GM12878 (cell line): ENCODE data around the gene TMIGD3. TPM values are rescaled to one million over a fixed set of nuclear protein-coding genes. Genes with fewer than 3 reads are reported as not detected.

Source experiments
- EED ChIP-seq: sonication (generic); IDR thresholded peaks from 2 replicates; pipeline ENCODE4 v1.6.1; 2016; ENCODE audit warnings: antibody characterized with exemption, low read depth
- ETV6 ChIP-seq, 2 experiments: fragments of 450-650 bp in 1 of 2; IDR thresholded peaks in 1 of 2; conservative IDR thresholded peaks in 1 of 2; 2 replicates each; pipeline ENCODE4 v1.6.1; 2014; ENCODE audit warnings: antibody characterized with exemption in 1 of 2, borderline replicate concordance in 1 of 2, low read depth in 1 of 2, mild to moderate bottlenecking in 1 of 2, moderate library complexity in 1 of 2
- HDAC2 ChIP-seq: fragments of 200-600 bp; sonication (generic); IDR thresholded peaks from 2 replicates; pipeline ENCODE4 v1.6.1; 2017
- HSF1 ChIP-seq: fragments of 150-350 bp; IDR thresholded peaks from 2 replicates; pipeline ENCODE4 v1.6.1; 2014; ENCODE audit warnings: mild to moderate bottlenecking, low read depth, low read length
- RFX5 ChIP-seq: IDR thresholded peaks from 2 replicates; pipeline ENCODE4 v1.6.1; 2011; ENCODE audit warnings: low read depth, low read length, improper control_type of control experiment
- SIN3A ChIP-seq: IDR thresholded peaks from 2 replicates; pipeline ENCODE4 v1.6.1; 2012; ENCODE audit warnings: low read depth, low read length, improper control_type of control experiment
- SRF ChIP-seq, 2 experiments: IDR thresholded peaks; 2 replicates each; pipeline ENCODE4 v1.6.1; 2011; ENCODE audit warnings: low read depth in 2 of 2, low read length in 2 of 2, mild to moderate bottlenecking in 1 of 2, moderate library complexity in 1 of 2
- polyA plus RNA-seq, 11 experiments: library from polyadenylated mRNA; depleted of rRNA in 4 of 11; unstranded in 6 of 11; stranded (reverse) in 5 of 11; fragments of >200 nt; fragmentation: Nextera tagmentation in 4 of 11; fragmentation: Illumina TruSeq in 1 of 11; extraction: Ambion mirVana in 4 of 11; extraction: Trizol in 1 of 11; gene quantifications; 1 replicate in 1 of 11; 2 replicates in 10 of 11; pipeline versions ENCODE4 v1.2.1 to v1.2.3, GENCODE V29; 2011 to 2016; ENCODE audit warnings: inconsistent platforms in 2 of 11, missing spikeins in 2 of 11, low read depth in 1 of 11
- total RNA-seq, 4 experiments: library from RNA; depleted of rRNA in 3 of 4; stranded (reverse); fragments of >200 nt in 3 of 4; fragmentation: Illumina TruSeq in 1 of 4; extraction: Trizol in 1 of 4; gene quantifications; 2 replicates each; pipeline versions ENCODE4 v1.2.1 to v1.2.3, GENCODE V29; 2013 to 2021
- TF ChIP-seq, protein P1 (sequence below): fragments of 450-650 bp; formaldehyde crosslinking; IDR thresholded peaks from 2 replicates; pipeline ENCODE4 v1.4.0; 2020; ENCODE audit warnings: mild to moderate bottlenecking, moderate library complexity
- TF ChIP-seq, protein P2 (sequence below): IDR thresholded peaks from 2 replicates; pipeline ENCODE4 v1.6.1; 2011; ENCODE audit warnings: low read depth, mild to moderate bottlenecking, low read length, moderate library complexity, borderline replicate concordance; ENCODE audit errors: extremely low read depth

TMIGD3 gene
- total and polyA plus RNA-seq, 10 of the 15 experiments (the other 5 are each of a cell fraction or from before 2014, with no cell fraction given), result 0.17 TPM; not detected in 9

- TF ChIP-seq, protein P1, sequence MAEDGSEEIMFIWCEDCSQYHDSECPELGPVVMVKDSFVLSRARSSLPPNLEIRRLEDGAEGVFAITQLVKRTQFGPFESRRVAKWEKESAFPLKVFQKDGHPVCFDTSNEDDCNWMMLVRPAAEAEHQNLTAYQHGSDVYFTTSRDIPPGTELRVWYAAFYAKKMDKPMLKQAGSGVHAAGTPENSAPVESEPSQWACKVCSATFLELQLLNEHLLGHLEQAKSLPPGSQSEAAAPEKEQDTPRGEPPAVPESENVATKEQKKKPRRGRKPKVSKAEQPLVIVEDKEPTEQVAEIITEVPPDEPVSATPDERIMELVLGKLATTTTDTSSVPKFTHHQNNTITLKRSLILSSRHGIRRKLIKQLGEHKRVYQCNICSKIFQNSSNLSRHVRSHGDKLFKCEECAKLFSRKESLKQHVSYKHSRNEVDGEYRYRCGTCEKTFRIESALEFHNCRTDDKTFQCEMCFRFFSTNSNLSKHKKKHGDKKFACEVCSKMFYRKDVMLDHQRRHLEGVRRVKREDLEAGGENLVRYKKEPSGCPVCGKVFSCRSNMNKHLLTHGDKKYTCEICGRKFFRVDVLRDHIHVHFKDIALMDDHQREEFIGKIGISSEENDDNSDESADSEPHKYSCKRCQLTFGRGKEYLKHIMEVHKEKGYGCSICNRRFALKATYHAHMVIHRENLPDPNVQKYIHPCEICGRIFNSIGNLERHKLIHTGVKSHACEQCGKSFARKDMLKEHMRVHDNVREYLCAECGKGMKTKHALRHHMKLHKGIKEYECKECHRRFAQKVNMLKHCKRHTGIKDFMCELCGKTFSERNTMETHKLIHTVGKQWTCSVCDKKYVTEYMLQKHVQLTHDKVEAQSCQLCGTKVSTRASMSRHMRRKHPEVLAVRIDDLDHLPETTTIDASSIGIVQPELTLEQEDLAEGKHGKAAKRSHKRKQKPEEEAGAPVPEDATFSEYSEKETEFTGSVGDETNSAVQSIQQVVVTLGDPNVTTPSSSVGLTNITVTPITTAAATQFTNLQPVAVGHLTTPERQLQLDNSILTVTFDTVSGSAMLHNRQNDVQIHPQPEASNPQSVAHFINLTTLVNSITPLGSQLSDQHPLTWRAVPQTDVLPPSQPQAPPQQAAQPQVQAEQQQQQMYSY, result no peak
- TF ChIP-seq EED (no peak), ETV6 (conservative IDR thresholded peaks at IDR 0.05 in 1 of 2, IDR thresholded peaks at IDR 0.05 in 1 of 2; ENCODE audit: borderline replicate concordance in 1 of 2, low read depth in 1 of 2) (no peak), RFX5 (no peak), SRF (IDR thresholded peaks at IDR 0.05; ENCODE audit: low read depth in 2 of 2, low read length in 2 of 2) (no peak), HSF1 (no peak), HDAC2 (no peak), SIN3A (peak; percentile 56)
- TF ChIP-seq, protein P2, sequence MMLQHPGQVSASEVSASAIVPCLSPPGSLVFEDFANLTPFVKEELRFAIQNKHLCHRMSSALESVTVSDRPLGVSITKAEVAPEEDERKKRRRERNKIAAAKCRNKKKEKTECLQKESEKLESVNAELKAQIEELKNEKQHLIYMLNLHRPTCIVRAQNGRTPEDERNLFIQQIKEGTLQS, result no peak
- TF ChIP-seq, all 136 proteins: peak for 41
Measured at GRCh38 chr1:111448918-111449702, 54.3 kb downstream of the TMIGD3 start, which contains the start of the genes ATP5PB and WDR77 (continued).
